ENCODE data around the gene OTUD5. TPM values are rescaled to one million over a fixed set of nuclear protein-coding genes. Genes with fewer than 3 reads are reported as not detected.

OTUD5 gene
- polyA plus RNA-seq, 1 experiment: 53.6 TPM

- DNase-seq (ENCODE audit: low read depth): no peak
- CTCF ChIA-PET: no interaction called here
- POLR2A ChIA-PET: no interaction called here
- Histone ChIP-seq H3K36me3 (ENCODE audit: control insufficient read depth, insufficient read depth, low read length) (peaks cover 12% of the 10 kb centered on the region), H3K27me3 (ENCODE audit: control insufficient read depth, insufficient read depth, low read length) (no peaks in the 10 kb centered on the region), H3K4me3 (ENCODE audit: low read depth, low read length) (no peak overlapping the region)
- TF ChIP-seq, protein P1, sequence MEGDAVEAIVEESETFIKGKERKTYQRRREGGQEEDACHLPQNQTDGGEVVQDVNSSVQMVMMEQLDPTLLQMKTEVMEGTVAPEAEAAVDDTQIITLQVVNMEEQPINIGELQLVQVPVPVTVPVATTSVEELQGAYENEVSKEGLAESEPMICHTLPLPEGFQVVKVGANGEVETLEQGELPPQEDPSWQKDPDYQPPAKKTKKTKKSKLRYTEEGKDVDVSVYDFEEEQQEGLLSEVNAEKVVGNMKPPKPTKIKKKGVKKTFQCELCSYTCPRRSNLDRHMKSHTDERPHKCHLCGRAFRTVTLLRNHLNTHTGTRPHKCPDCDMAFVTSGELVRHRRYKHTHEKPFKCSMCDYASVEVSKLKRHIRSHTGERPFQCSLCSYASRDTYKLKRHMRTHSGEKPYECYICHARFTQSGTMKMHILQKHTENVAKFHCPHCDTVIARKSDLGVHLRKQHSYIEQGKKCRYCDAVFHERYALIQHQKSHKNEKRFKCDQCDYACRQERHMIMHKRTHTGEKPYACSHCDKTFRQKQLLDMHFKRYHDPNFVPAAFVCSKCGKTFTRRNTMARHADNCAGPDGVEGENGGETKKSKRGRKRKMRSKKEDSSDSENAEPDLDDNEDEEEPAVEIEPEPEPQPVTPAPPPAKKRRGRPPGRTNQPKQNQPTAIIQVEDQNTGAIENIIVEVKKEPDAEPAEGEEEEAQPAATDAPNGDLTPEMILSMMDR (IDR thresholded peaks at IDR 0.05; ENCODE audit: insufficient read depth, low read depth, low read length): no peak
Observed at GRCh38 chrX:48974574-48974973, 17.2 kb upstream of the OTUD5 start.

DNA sequence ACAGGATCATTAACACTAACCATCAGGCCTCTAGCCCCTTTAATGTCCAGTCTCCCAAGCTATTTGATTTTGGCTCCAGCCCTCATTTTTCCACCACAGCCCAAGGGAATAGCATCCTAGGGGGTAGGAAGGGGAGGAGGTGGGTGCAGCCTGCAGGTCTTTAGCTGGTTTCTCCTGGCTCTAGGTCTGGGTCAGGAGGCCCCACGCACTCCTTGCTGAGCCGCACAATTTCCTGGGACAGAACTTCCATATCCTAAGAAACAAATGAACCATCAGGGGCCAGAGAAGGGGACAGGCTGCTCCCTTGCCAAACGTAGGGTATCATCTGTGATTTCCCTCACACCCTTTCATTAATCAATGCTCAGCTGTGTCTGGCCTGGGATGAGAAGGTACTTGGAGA is 16.6 kb upstream of the OTUD5 start:
- peaks cover 12% of the 10 kb centered on the region for H3K36me3 ChIP-seq (ENCODE audit: control insufficient read depth, insufficient read depth, low read length)
- H3K4me3 ChIP-seq (ENCODE audit: low read depth, low read length): no peak overlapping the region
- CTCF ChIA-PET: no interaction called here
- TF ChIP-seq, protein P1 (IDR thresholded peaks at IDR 0.05; ENCODE audit: insufficient read depth, low read depth, low read length): no peak
- POLR2A ChIA-PET: no interaction called here
- H3K27me3 ChIP-seq (ENCODE audit: control insufficient read depth, insufficient read depth, low read length): no peaks in the 10 kb centered on the region
- no peak for DNase-seq (ENCODE audit: low read depth)

GRCh38 chrX:48972220-48973164 is 15.1 kb upstream of the OTUD5 start:
- TF ChIP-seq, protein P1 (IDR thresholded peaks at IDR 0.05; ENCODE audit: insufficient read depth, low read depth, low read length): peak; percentile 65
- ChIA-PET CTCF (interaction anchor here (0.6 to 2.2 kb wide), 12 partner anchors 10 to 134 kb away, joined by 3 to 9 read pairs (median 4); partner anchors contain the start of genes OTUD5 and TFE3), POLR2A (interaction anchor here (0.5 kb wide), 1 partner anchor 71 kb away, joined by 4 read pairs; the partner anchor contains the start of gene TFE3)
- Histone ChIP-seq H3K4me3 (ENCODE audit: low read depth, low read length) (peak overlapping the region; percentile 38), H3K36me3 (ENCODE audit: control insufficient read depth, insufficient read depth, low read length) (peaks cover 12% of the 10 kb centered on the region), H3K27me3 (ENCODE audit: control insufficient read depth, insufficient read depth, low read length) (no peaks in the 10 kb centered on the region)
- no peak for DNase-seq (ENCODE audit: low read depth)

DNA sequence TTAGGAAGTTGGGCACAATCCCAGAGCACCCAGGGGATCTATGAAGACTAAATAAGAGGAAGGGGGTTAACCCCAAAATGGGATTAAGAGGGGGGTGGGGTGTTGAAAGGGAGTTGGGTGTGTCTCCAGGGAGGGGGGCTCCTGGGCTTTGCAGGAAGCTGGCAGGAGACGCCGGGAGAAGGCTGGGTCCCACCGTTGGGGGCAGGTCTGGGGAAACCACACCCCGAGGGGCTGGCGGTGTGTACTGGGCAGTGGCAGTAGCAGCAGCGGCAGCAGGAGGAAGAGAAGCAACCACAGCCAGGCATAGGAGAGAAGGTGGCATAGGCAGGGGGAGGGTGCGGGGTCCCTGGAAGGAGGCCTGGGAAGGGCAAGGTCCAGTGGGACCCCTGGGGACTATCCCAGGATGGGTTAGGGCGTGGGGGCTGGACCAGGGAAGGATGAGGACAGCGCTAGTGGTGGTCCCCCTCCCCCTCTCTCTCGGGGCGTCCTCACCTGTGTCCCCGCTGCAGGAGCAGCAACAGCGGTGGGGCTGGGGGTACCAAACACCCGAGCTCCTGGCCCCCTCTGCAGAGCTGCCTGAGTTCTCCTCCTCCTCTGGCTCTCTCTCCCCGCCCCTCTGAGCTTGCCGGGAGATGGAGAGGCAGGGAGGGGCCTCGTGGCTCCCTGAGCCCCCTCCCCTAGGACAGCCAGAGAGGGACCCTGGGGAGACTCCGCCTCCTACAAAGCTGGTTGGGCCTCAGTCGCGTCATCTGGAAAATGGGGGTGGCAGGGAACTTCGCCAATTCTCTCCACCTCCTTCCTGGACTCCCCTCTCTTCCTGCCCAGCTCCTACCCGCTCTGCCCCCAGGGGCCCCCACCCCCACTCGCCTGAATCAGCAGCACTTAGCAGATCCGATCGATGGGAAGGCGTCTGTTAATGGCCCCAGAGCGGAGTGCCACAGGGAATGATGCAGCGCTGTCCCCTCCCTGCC is 14.1 kb upstream of the OTUD5 start, which contains the start of gene KCND1:
TSS of gene KCND1 (minus strand) at position 596 of the 971 bp plus-strand sequence. CDS start 1,573 bp downstream, outside the sequence.
- TF ChIP-seq, protein P1 (IDR thresholded peaks at IDR 0.05; ENCODE audit: insufficient read depth, low read depth, low read length): no peak
- H3K27me3 ChIP-seq (ENCODE audit: control insufficient read depth, insufficient read depth, low read length): no peaks in the 10 kb centered on the region
- POLR2A ChIA-PET: interaction anchor here (0.5 kb wide), 1 partner anchor 72 kb away, joined by 4 read pairs; the partner anchor contains the start of gene TFE3
- DNase-seq (ENCODE audit: low read depth): no peak
- CTCF ChIA-PET: interaction anchor here (0.6 to 2.2 kb wide), 12 partner anchors 9 to 135 kb away, joined by 3 to 9 read pairs (median 4); partner anchors contain the start of genes OTUD5 and TFE3
- H3K4me3 ChIP-seq (ENCODE audit: low read depth, low read length): peak within 1 kb of the TSS; percentile 38
- H3K36me3 ChIP-seq (ENCODE audit: control insufficient read depth, insufficient read depth, low read length): peaks cover 12% of the 10 kb centered on the region
